SK-N-SH (cell line): ENCODE results near the gene ERC2. TPM values are rescaled to one million over a fixed set of nuclear protein-coding genes. Genes with fewer than 3 reads are reported as not detected.

ENCODE experiments used
- CTCF ChIA-PET: fragments of 300-600, 350-600 bp; formaldehyde crosslinking; extraction: SDS; loops from one replicate; lab custom pipeline; 2021; lab: Yijun Ruan, JAX
- POLR2A ChIA-PET: fragments of 350-600 bp; sonication (Branson Sonifier 250); formaldehyde crosslinking; extraction: SDS; loops from one replicate; lab custom pipeline; 2020; ENCODE audit warnings: antibody characterized with exemption, inconsistent platforms; lab: Yijun Ruan, JAX
- DNase-seq: peaks from one replicate; pipeline ENCODE4 v3.0.0; 2012
- H2AFZ ChIP-seq: fragments of 200-600 bp; sonication (generic); 2 replicates; pipeline ENCODE4 v1.8.1; 2016; ENCODE audit warnings: antibody characterized with exemption, mild to moderate bottlenecking, low read depth
- H3F3A ChIP-seq: fragments of 200-600 bp; sonication (generic); replicated peaks from 2 replicates; pipeline ENCODE3; 2016; ENCODE audit warnings: antibody characterized with exemption, mild to moderate bottlenecking; ENCODE audit not compliant: insufficient read depth
- H3K27ac ChIP-seq, 2 experiments: fragments of 200-500 bp in 1 of 2; fragments of 200-600 bp in 1 of 2; sonication (Bioruptor generic) in 1 of 2; sonication (generic), shearing (Covaris generic) in 1 of 2; 2 replicates each; pipeline versions ENCODE4 v1.5.1 to v1.6.1; 2014 to 2016; ENCODE audit warnings: low read depth in 2 of 2, inconsistent platforms in 1 of 2, low read length in 1 of 2, mild to moderate bottlenecking in 1 of 2, mixed read lengths in 1 of 2
- H3K27me3 ChIP-seq: fragments of 200-600 bp; sonication (generic), shearing (Covaris generic); 2 replicates; pipeline ENCODE4 v1.6.1; 2016; ENCODE audit warnings: mixed run types; ENCODE audit not compliant: insufficient read depth
- H3K36me3 ChIP-seq, 2 experiments: fragments of 200-500 bp in 1 of 2; fragments of 200-600 bp in 1 of 2; sonication (Bioruptor generic) in 1 of 2; sonication (generic) in 1 of 2; replicated peaks in 1 of 2; 2 replicates each; pipeline versions ENCODE3 to v1.5.1; 2014 to 2016; ENCODE audit warnings: low read length in 1 of 2, mild to moderate bottlenecking in 1 of 2; ENCODE audit not compliant: insufficient read depth in 2 of 2, control insufficient read depth in 1 of 2
- H3K4me1 ChIP-seq, 2 experiments: fragments of 200-500 bp in 1 of 2; fragments of 200-600 bp in 1 of 2; sonication (Bioruptor generic) in 1 of 2; sonication (generic), shearing (Covaris generic) in 1 of 2; 2 replicates each; pipeline versions ENCODE4 v1.5.1 to v1.6.1; 2014 to 2016; ENCODE audit warnings: low read depth in 1 of 2, low read length in 1 of 2, mixed run types in 1 of 2; ENCODE audit not compliant: insufficient read depth in 2 of 2, control insufficient read depth in 1 of 2
- H3K4me2 ChIP-seq: fragments of 200-600 bp; sonication (generic), shearing (Covaris generic); 2 replicates; pipeline ENCODE4 v1.6.1; 2017; ENCODE audit warnings: mixed run types
- H3K4me3 ChIP-seq, 2 experiments: fragments of 200-500 bp in 1 of 2; fragments of 200-600 bp in 1 of 2; sonication (Bioruptor generic) in 1 of 2; sonication (generic), shearing (Covaris generic) in 1 of 2; 2 replicates each; pipeline versions ENCODE4 v1.5.1 to v1.8.1; 2014 to 2016; ENCODE audit warnings: low read depth in 2 of 2, inconsistent platforms in 1 of 2, low read length in 1 of 2, mild to moderate bottlenecking in 1 of 2, mixed read lengths in 1 of 2, moderate library complexity in 1 of 2
- H3K79me2 ChIP-seq: fragments of 200-600 bp; sonication (generic); 2 replicates; pipeline ENCODE4 v1.8.1; 2017; ENCODE audit warnings: mild to moderate bottlenecking; ENCODE audit not compliant: insufficient read depth
- H3K9ac ChIP-seq: fragments of 200-600 bp; sonication (generic); 2 replicates; pipeline ENCODE4 v1.6.1; 2017; ENCODE audit warnings: mixed run types
- H3K9me2 ChIP-seq: fragments of 200-600 bp; sonication (generic); 2 replicates; pipeline ENCODE4 v1.6.1; 2017; ENCODE audit warnings: mixed run types
- H3K9me3 ChIP-seq: fragments of 200-600 bp; sonication (generic); 2 replicates; pipeline ENCODE4 v1.6.1; 2017; ENCODE audit warnings: mixed run types, mild to moderate bottlenecking, moderate library complexity
- H4K20me1 ChIP-seq: fragments of 200-600 bp; sonication (generic); 2 replicates; pipeline ENCODE4 v1.6.1; 2017; ENCODE audit warnings: mild to moderate bottlenecking, mixed run types; ENCODE audit not compliant: insufficient read depth
- CHD2 ChIP-seq: fragments of 150-350 bp; IDR thresholded peaks from 2 replicates; pipeline ENCODE4 v1.6.1; 2018; ENCODE audit warnings: low read length; ENCODE audit not compliant: partially characterized antibody
- EP300 ChIP-seq, 2 experiments: IDR thresholded peaks; 2 replicates each; pipeline versions ENCODE4 v1.4.0 to v1.6.1; 2012; ENCODE audit warnings: borderline replicate concordance in 1 of 2, low read depth in 1 of 2, low read length in 1 of 2
- FOXJ3 ChIP-seq: sonication (generic); formaldehyde crosslinking; IDR thresholded peaks from 2 replicates; pipeline ENCODE4 v1.5.1; 2020; ENCODE audit warnings: mild to moderate bottlenecking, missing genetic modification reagents
- GABPA ChIP-seq: IDR thresholded peaks from 2 replicates; pipeline ENCODE4 v1.4.0; 2012; ENCODE audit warnings: low read depth, mild to moderate bottlenecking
- GATA2 ChIP-seq: sonication (generic); formaldehyde crosslinking; IDR thresholded peaks from 2 replicates; pipeline ENCODE4 v1.5.0; 2020; ENCODE audit warnings: mild to moderate bottlenecking, missing genetic modification reagents
- JUND ChIP-seq: IDR thresholded peaks from 2 replicates; pipeline ENCODE4 v1.4.0; 2012
- MEF2A ChIP-seq: IDR thresholded peaks from 2 replicates; pipeline ENCODE4 v1.4.0; 2012; ENCODE audit warnings: low read depth, borderline replicate concordance
- MXI1 ChIP-seq: IDR thresholded peaks from 2 replicates; pipeline ENCODE4 v1.6.1; 2012; ENCODE audit warnings: mild to moderate bottlenecking, low read depth, low read length, improper control_type of control experiment
- RAD21 ChIP-seq: IDR thresholded peaks from 2 replicates; pipeline ENCODE4 v1.6.1; 2012; ENCODE audit warnings: mild to moderate bottlenecking, low read length
- RFX5 ChIP-seq: IDR thresholded peaks from 2 replicates; pipeline ENCODE4 v1.6.1; 2012; ENCODE audit warnings: mild to moderate bottlenecking, improper control_type of control experiment, low read length
- SMC3 ChIP-seq: IDR thresholded peaks from 2 replicates; pipeline ENCODE4 v1.6.1; 2012; ENCODE audit warnings: low read depth, low read length, improper control_type of control experiment
- TCF12 ChIP-seq: IDR thresholded peaks from 2 replicates; pipeline ENCODE4 v1.4.0; 2012
- TEAD4 ChIP-seq: IDR thresholded peaks from 2 replicates; pipeline ENCODE4 v1.4.0; 2012; ENCODE audit warnings: mild to moderate bottlenecking, borderline replicate concordance; ENCODE audit not compliant: insufficient read depth
- YY1 ChIP-seq: IDR thresholded peaks from 2 replicates; pipeline ENCODE4 v1.4.0; 2012; ENCODE audit warnings: low read depth, mild to moderate bottlenecking
- WGBS: methylation state at CpG from one replicate; pipeline ENCODE4 v1.1.6; 2017; ENCODE audit warnings: low lambda C conversion rate; 5-methylcytosine and 5-hydroxymethylcytosine counted together
- polyA plus RNA-seq, 3 experiments: library from polyadenylated mRNA; depleted of rRNA; stranded (reverse); fragments of >200 nt; gene quantifications; 2 replicates each; pipeline ENCODE4 v1.2.3, GENCODE V29; 2012
- TF ChIP-seq, protein P1 (sequence below): fragments of 200-600 bp; sonication (generic); IDR thresholded peaks from 2 replicates; pipeline ENCODE4 v1.6.1; 2017; ENCODE audit warnings: antibody characterized with exemption, mild to moderate bottlenecking, moderate library complexity
- TF ChIP-seq, protein P2 (sequence below): fragments of 150-350 bp; IDR thresholded peaks from 2 replicates; pipeline ENCODE4 v1.6.1; 2016; ENCODE audit warnings: mild to moderate bottlenecking, low read depth, low read length
- TF ChIP-seq, protein P3 (sequence below): IDR thresholded peaks from 2 replicates; pipeline ENCODE4 v1.4.0; 2012; ENCODE audit warnings: low read depth

Gene ERC2
- polyA plus RNA-seq, 1 of the 3 experiments (the other 2 are of a cell fraction) = 1.6 TPM

DNA sequence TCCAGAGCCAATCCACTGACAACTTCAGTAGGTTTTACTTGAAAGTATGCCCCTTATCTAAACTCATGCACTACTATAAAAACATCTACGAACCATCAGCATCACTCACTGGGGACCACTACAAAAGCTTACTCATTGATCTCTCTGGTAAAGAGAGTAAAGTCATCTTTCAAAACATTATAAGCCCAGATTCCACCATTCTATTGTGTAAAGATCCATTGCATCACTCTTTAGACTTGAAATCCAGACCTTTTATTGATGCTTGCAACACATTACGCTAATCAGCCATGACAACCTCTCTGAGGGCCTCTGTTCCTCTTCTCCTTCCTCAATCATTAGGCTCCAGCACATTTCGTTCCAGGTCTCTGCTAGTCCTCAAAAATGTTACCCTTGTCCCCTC lies 732.3 kb downstream of the ERC2 start:
- H3K79me2 ChIP-seq = no peaks in the 10 kb centered on the region
- no peak for TF ChIP-seq JUND
- TF ChIP-seq RFX5 = no peak
- no peak for TF ChIP-seq MXI1
- TF ChIP-seq, all 33 proteins: peak for 0
- no peaks in the 10 kb centered on the region for H3K9me2 ChIP-seq
- no peaks in the 10 kb centered on the region for H3K27me3 ChIP-seq
- no peak for DNase-seq
- H3K4me3 ChIP-seq = no peak overlapping the region
- H3K27ac ChIP-seq = no peak overlapping the region
- no peaks in the 10 kb centered on the region for H3F3A ChIP-seq
- H3K4me2 ChIP-seq = no peak overlapping the region
- H3K4me1 ChIP-seq = no peaks in the 10 kb centered on the region
- no peaks in the 10 kb centered on the region for H3K9me3 ChIP-seq
- H3K9ac ChIP-seq = no peak overlapping the region
- H4K20me1 ChIP-seq = no peaks in the 10 kb centered on the region
- POLR2A ChIA-PET = no interaction called here
- no peak overlapping the region for H2AFZ ChIP-seq
- H3K36me3 ChIP-seq = no peaks in the 10 kb centered on the region
- 55% methylated on average over 3 of the region's 3 CpGs for WGBS
- CTCF ChIA-PET = interaction anchor here (0.7 to 3.3 kb wide), 4 partner anchors 11 to 515 kb away, joined by 3 to 17 read pairs (median 4); no protein-coding TSS in a partner anchor

DNA sequence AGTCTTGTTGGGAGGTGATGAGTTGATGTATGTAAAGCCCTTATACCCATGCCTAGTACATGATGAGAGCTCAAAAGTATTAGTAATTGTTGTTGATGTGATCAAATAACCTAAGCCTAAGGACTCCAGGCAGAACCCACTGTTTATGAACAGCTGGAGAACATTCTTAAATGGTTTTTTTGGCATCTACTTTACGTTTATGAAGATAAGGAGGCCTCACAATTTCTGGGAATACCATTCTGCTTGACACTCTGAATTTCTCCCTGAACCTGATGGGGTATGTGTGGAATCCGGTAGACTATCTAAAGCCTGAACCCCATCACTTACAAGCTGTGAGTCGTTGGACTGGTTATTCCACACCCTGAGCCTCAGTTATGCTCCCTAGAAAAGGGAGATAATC lies 736.5 kb downstream of the ERC2 start:
- 53% methylated on average over 3 of the region's 3 CpGs for WGBS
- Histone ChIP-seq H3K4me1 (no peaks in the 10 kb centered on the region), H3K9me3 (no peaks in the 10 kb centered on the region), H3K36me3 (no peaks in the 10 kb centered on the region), H3K79me2 (no peaks in the 10 kb centered on the region), H3K27ac (no peak overlapping the region), H3K4me3 (no peak overlapping the region), H3K9me2 (no peaks in the 10 kb centered on the region), H3K4me2 (no peak overlapping the region), H3K9ac (no peak overlapping the region), H3K27me3 (no peaks in the 10 kb centered on the region), H4K20me1 (no peaks in the 10 kb centered on the region), H2AFZ (no peak overlapping the region), H3F3A (no peaks in the 10 kb centered on the region)
- no peak for DNase-seq
- TF ChIP-seq TCF12 (no peak), MXI1 (no peak), SMC3 (no peak), EP300 (IDR thresholded peaks at IDR 0.05; ENCODE audit: borderline replicate concordance in 1 of 2, low read depth in 1 of 2, low read length in 1 of 2) (no peak), FOXJ3 (CRISPR knock-in tag) (no peak), CHD2 (no peak), RAD21 (no peak), YY1 (no peak), TEAD4 (no peak), MEF2A (no peak), GABPA (no peak), GATA2 (CRISPR knock-in tag) (no peak)
- TF ChIP-seq, protein P1, sequence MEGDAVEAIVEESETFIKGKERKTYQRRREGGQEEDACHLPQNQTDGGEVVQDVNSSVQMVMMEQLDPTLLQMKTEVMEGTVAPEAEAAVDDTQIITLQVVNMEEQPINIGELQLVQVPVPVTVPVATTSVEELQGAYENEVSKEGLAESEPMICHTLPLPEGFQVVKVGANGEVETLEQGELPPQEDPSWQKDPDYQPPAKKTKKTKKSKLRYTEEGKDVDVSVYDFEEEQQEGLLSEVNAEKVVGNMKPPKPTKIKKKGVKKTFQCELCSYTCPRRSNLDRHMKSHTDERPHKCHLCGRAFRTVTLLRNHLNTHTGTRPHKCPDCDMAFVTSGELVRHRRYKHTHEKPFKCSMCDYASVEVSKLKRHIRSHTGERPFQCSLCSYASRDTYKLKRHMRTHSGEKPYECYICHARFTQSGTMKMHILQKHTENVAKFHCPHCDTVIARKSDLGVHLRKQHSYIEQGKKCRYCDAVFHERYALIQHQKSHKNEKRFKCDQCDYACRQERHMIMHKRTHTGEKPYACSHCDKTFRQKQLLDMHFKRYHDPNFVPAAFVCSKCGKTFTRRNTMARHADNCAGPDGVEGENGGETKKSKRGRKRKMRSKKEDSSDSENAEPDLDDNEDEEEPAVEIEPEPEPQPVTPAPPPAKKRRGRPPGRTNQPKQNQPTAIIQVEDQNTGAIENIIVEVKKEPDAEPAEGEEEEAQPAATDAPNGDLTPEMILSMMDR = no peak
- TF ChIP-seq, protein P2, sequence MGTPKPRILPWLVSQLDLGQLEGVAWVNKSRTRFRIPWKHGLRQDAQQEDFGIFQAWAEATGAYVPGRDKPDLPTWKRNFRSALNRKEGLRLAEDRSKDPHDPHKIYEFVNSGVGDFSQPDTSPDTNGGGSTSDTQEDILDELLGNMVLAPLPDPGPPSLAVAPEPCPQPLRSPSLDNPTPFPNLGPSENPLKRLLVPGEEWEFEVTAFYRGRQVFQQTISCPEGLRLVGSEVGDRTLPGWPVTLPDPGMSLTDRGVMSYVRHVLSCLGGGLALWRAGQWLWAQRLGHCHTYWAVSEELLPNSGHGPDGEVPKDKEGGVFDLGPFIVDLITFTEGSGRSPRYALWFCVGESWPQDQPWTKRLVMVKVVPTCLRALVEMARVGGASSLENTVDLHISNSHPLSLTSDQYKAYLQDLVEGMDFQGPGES = no peak
- TF ChIP-seq, protein P3, sequence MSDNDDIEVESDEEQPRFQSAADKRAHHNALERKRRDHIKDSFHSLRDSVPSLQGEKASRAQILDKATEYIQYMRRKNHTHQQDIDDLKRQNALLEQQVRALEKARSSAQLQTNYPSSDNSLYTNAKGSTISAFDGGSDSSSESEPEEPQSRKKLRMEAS = no peak
- POLR2A ChIA-PET = no interaction called here
- CTCF ChIA-PET = interaction anchor here (1.8 to 3.8 kb wide), 2 partner anchors 10 to 16 kb away, joined by 15 to 20 read pairs; no protein-coding TSS in a partner anchor
